Measurements from ENCODE around the gene ELAVL1.

ELAVL1 gene

DNA sequence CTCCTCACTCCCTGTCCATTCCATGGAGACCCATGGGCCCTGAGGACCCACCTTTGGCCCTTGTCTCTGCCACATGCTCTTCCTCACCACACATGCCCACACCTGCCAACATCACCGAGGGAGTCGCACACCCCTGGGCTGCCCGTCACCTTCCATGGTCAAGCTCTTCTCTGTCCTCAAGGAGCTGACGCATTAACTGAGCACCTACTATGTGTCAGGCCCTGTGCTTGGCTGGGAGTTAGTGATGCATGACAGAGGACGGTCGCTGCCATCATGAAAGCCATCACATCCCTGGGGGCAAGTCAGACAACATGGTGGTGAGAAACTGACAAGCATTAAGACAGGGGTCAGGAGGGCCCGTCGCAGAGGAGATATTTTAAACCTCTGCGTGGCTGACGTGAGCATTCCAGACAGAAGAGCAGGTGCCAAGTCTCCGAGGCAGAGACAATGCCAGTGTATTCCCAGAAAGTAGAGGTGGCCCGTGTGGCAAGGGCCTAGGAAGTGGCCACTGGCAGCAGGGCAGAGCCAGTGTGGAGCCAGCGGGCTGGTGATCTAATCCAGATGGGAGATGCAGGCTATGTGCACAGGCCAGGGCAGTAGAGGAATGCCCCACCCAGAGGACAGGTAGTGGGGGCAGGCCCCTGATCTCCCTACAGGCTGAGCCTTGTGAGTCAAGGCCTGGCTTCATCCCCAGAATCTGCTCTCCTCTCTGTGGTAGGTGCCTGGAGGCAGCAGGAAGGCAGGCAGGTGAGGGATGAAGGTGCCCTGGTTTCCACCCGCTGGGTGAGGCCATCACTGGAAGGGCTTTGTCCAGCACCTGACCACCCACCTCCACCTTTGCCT is 21.2 kb downstream of the ELAVL1 start:
- no peak for DNase-seq

DNA sequence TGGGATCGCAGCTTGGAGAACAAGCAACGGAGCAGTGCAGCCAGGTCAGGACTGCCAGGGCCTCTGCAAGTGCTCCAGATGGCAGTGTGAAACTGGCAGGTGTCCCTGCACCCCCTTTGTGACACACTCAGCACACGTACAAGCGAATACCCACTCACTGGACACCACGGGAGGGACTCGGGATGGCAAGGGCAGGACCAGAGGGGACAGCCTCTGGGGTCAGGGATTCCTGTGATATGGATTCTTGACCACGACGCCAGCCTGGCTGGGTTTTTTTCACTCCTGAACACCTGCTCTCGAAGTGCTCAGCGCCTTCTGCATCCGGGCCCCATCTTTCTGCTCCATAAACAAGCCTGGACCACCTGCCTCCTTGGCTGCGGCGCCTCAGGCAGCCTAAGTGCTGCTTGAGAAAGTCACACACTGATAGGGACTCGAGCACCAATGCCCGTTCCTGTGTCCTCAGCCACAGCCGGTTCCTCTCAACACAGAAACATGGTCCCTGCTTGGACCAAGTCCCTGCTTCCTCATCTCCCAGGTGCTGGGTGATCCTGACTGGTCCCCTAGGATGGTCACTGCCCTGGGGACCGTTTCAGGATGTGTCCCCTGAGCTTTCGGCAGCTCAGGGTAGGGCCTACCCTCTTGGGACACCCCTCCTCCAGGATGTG is 22.0 kb downstream of the ELAVL1 start:
- no peak for DNase-seq

DNA sequence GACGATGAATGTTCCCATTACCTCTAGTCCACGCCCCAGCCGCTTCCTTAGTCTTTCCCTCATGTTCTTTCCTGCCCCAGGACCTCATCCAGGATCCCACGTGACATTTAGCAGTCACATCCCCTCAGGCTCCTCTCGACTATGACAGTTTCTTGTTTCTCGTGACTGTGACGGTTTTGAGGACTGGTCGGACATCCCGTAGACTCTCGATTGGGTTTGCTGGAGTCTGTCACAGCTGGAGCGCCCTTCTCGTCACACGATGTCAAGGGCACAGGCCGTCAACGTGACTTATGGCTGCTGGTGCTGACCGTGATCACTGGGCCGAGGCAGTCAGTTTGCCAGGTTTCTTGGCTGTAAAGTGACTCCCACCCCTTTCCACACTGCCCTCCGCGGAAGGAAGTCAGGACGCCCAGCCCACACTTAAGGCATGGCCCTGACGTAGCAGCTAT is 22.8 kb downstream of the ELAVL1 start:
- DNase-seq = no peak

DNA sequence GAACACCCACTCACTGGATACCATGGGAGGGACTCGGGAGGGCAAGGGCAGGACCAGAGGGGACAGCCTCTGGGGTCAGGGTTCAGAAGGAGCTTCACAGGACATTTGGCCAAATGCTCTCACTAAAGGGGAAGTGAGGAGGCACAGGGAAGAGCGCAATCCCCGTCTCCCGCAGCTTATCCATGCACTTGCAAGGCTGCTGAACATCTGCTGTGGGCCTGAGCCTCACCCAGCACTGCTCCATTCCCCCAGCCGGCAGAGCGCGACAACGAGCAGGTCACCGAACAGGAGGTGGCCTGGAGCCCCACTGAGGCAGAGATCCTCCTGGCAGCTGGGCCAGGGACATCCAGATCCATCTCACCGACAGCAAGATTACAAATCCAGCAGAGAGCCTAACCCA is 23.3 kb downstream of the ELAVL1 start:
- DNase-seq = no peak

DNA sequence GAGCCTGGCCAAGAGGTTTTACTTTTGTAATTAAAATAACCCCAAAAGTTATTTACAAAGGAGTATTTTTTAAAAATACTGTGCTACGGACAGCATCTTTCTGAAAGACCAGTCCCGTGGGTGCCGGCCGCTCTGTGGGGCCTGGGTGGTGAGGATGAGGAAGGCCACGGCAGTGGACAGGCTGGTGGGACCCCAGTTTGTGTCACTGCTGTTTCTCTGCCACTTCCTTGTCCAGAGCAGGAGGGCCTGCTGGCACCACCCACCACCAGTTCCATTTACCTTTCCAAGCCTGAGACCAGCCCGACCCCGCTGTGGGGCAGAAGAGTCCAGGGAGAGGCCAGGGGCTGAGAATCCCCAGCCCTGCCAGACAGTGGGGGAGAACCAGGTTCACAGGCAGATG is 23.8 kb downstream of the ELAVL1 start:
- DNase-seq = no peak

DNA sequence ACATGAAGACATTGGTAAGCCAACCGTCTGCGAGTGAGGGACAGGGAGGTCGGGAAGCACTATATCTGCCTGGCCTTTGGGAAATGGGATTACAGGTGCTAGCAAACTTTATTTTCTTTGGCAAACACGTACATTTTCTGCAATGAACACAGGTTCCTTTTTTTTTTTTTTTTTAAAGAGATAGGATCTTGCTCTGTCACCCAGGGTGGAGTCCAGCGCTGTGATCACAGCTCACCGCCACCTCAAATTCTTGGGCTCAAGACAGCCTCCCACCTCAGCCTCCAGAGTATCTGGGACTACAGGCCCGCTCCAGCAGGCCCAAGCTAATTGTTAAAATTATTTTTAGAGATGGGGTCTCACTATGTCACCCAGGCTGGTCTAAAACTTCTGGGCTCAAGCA is 24.2 kb downstream of the ELAVL1 start:
- no peak for DNase-seq

DNA sequence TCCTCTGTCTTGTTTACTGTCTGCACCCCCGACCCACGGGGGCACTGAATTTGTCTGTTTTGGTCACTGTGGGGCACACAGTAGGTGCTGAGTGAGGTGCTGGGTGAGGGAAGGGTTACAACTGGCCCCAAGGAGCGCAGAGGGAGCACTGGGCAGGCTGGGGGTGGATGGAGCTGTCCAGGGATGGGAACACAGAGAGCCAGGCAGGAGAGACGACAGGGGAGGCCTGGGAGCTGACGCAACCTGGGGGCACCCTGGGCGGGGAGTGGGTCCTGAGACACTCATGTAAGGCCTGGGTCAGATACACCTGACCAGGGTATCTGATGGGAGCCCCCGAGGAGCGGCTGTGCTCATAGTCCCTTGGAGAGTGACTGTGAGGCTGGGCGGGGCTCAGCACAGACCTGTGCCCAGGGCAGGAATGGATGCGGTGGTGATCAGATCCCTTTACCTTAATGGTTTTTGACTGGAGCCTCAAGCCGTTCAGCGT is 24.8 kb downstream of the ELAVL1 start:
- no peak for DNase-seq

DNA sequence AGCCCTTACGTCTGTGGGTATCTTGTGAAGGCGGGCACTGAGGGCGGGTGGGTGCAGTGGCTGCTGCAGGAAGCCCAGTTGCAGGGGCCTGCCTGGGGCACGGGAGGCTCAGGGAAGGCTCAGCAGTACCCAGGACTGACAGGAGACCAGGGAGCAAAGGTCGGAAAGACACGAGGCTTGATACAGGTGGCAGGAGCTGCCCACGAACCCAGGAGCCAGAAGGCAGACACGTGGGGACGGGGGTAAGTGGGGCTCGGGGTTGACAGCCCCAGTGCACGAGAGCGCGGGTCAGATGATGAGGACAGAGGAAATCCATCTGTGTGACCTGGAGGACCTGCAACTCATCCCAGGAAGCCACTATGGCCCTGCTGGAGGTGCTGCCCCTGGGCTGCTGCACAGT is 25.3 kb downstream of the ELAVL1 start:
- DNase-seq = no peak

DNA sequence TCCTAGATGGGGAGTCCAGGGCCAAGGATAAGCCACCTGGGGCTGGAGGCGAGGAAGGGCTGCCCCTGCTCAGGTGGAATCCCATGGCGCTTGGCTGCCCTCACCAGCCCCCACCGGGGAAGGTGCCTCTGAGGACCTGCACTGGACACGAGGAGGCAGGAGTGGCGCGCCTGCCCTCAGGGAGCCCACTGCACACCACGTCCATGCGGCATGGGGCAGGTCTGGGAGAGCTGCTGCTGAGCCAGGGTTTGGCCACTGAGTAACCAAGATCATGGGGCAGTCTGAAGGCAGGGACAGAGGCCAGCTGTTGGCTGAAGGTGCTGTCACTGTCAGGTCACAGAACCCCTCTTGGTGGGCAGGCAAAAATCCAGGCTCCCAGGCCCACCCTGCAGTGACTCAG is 25.9 kb downstream of the ELAVL1 start:
- no peak for DNase-seq

DNA sequence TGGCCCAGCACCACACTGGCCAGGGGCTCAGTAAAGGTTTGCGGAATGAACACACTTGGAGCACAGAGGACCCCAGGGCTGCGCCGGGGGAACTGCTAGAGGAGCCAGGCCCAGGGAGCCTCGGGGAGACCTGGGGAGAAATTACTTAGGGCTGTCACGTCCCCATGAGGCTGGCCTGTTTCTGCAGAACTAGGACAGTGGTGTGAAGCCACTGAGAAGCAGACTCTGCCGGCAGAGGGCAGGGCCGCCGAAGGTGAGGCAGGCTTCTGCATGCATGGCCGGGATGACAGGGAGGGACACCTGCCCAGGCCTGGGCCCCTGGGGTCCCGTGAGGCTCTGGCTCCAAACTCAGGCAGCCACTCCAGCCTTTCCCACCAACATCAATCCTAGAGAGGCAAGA is 26.4 kb downstream of the ELAVL1 start:
- DNase-seq = no peak

DNA sequence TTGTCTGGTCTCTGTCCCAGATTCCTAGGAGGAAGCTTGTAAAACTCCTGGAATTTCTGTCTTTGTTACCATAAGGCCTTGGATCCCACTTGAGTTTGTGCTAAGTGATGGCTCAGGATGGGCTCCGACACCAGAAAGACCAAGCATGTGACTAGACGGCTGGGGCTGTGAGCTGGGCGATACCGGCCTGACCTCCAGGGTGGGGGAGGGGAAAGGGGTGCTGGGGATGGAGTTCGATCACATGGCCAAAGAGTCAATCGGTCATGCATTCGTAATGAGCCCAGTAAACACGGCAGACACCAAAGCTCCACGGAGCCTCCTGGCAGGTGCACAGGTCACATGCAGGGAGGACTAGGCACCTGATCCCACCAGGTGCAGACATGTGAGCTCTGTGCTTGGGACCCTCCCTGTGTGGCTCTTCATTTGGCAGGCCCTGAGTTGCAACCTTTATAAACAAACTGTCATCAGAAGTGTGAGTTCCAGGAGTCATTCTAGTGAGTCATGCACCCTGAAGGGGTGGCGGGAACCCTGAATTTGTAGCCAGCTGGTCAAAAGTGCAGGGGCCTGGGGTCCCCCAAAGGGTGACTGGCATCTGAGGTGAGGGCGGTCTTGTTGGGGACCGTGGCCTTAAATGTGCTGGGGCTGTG is 27.1 kb downstream of the ELAVL1 start:
- DNase-seq = no peak

DNA sequence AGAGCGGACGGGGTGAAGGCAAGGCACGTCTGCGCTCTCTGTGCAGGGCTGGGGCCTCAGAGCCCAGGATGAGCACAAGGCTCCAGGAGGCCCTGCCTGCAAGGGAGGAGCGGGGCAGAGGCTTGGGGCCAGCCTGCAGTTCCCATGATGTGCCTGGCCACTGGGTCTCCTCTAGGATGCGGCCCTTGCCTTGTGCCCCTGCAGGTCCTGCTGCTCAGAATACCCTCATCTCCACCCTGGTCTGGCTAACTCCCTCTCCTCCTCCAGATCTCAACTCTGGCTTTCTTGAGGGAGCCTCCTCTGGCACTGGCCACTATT is 27.8 kb downstream of the ELAVL1 start:
- DNase-seq = no peak

DNA sequence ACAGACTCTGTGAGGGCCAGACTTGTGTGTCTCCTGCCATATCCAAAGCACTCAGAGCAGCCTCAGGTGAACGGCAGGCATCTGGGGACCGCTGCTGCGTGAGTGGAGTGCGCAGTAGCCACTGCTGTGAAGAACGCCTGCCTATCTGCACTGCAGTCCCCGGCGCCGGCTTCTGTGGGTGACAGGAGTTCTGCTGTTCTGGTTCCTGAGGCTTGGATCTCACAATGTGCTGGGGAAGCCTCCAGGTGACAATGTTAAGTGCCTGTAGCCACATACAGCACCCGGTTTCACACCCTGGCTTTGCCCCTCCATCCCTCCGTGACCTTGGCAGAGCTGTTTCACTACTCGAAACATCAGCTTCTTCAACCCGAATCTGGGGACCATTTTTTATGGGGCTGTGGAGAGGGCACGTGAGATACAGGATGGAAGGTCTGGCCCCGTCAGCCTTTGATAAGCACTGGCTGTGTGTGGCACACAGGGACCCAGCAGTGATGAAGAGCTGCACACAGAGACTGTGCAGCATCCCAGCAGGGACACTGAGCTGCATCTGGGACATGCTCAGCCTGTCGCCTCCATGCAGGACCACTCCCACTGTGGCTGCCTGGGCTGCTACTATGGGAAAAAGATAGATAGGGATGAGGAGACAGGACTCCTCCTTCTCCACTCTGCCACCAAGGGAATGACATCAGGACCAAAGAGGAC is 28.3 kb downstream of the ELAVL1 start:
- DNase-seq = no peak

DNA sequence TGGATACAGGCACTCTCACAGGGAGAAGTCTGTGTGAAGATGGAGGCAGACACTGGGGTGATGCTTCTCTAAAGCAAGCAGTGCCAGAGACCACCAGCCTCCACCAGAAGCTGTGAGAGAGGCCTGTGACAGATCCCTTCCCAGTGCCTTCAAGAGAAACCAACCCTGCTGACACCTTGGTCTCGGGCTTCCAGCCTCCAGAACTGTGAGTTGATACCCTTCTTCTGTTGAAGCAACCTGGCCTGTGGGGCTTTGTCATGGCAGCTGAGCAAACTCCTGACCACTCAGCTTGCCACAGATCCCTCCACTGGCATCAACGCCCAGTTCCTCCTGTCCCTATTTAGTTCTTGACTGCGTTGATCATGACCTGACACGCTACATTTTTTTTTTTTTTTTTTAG is 29.0 kb downstream of the ELAVL1 start:
- no peak for DNase-seq

DNA sequence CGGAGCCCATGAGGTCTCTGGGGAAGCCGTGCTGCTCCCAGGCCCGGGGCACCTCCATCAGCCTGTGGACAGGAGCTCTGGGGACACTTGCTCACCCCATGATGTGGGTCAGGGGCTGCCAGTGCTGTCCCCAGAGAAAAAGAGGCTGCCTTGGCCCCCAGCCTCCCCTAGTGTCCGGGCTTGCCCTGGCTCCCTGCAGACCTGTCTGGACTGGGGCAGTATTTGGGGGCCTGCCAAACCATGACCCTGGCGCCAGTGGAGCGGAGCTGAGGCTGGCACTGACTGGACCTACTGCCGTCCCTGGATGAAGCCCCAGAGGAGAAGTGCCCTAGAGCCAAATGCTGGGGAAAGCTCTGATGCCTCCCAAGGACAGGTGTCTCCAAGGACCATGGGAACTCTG is 30.4 kb downstream of the ELAVL1 start:
- DNase-seq = no peak

DNA sequence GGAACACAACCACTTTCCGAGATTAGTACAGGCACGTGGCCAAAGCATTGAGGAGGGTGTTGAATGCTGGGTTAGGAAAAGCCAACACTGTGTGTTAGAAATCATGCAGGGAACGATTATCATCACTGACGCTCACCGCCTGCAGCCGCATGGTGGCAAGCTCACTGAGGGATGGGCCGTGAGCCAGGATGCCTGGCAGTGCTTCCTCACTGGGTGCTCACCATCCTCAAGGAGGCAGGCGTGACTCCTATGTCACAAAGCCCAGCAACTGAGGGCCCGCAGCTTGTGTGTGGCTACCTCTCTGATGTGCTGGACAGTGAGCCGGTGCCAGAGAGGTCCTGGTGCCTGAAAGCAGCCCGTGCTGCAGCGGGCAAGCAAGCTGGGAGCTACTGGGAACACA is 31.6 kb downstream of the ELAVL1 start:
- DNase-seq = no peak

DNA sequence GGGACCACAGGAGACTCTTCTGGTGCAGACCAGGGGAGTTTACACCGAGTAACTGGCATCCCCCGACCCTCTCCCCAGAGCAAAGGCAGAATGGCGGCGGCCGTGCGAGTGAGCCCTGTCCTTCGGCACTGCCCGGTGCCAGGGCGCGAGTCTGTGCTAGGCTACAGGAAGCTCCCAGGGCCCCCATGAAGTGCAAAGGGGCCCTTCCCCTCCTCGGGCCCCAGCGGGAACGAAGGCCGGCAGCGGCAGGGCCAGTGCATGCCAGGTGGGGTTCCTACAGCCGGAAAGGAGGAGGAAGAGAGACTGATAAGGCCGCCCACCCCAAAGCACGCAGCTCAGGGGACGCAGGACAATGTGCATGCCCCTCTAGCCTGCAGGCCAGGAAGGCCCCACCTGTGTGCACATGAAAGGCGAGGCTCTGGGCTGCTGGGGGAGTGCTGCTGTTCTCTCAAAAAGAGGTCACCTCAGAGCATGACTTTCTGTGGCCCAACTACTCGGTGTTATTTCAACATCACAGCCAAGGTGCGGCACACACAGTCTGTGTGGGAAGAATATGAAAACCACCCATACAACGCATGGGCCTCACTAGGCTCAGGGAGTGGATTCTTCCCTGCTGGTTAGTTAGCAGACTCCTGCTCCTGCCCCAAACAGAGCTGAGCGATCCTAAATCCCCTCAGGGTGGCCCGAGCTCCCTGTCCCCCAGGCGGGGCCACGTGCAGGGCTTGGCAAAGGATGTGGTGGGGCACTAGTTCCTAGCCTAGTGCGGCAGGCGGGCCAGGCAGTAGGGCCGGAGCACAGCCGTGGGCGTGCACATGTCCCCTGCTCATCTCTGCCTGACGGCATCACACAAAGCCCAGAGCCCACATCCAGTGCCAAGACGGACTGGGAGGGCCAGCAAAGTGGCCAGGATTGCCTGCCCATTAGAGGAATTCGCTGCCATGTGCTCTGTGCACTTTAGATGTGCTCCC is 33.6 kb downstream of the ELAVL1 start:
- DNase-seq = no peak

DNA sequence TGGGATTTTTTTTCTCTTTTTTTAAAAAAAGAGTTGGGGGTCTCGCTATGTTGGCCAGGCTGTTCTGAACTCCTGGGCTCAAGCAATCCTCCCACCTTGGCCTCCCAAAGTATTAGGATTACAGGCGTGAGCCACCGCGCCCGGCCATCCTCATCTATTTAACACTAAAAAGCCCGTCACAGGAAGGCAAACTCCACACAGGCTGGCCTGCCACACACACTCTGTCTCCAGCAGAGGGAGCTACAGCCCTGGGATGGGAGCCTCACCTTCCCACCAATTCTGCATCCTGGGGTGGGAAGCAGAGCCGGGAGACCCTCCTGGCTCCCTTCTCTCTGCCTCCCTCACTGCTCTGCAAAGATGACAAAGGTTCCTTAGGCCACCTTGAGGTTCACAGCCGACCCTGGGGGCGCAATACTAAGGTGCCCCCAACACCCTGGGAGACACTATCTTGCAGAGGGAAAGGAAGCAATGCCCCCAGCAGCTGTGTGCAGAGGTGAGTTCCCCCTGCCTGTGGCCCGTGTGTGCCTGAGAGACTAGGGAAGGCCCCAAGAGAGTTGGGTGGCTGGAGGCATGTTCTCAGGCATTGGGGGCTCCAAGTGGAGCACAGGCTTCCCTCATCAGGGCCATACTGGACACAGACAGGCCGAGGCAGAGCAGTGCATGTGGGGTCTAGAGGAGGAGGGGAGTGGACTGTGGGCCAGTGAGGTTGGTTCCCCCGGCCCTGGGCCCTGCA is 34.6 kb downstream of the ELAVL1 start:
- DNase-seq = peak; percentile 77

DNA sequence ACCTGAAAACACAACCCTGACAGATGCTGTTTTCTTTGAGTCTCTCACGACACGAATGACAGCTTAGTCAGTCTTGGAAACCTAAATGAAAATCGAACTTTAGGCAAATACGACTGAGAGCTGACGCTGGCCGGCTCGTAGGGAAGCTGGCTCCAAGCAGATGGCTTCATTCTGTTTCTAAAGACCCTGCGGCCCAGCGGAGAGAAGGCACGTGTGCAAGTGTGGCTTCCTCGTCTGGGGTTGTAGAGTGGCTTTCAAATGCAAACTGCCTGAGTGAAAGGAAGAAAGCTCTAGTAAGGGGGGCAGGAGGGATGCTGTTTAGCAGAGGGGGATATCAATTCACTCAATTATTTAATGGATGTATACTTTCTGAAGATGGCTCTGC is 35.9 kb downstream of the ELAVL1 start:
- DNase-seq = no peak

DNA sequence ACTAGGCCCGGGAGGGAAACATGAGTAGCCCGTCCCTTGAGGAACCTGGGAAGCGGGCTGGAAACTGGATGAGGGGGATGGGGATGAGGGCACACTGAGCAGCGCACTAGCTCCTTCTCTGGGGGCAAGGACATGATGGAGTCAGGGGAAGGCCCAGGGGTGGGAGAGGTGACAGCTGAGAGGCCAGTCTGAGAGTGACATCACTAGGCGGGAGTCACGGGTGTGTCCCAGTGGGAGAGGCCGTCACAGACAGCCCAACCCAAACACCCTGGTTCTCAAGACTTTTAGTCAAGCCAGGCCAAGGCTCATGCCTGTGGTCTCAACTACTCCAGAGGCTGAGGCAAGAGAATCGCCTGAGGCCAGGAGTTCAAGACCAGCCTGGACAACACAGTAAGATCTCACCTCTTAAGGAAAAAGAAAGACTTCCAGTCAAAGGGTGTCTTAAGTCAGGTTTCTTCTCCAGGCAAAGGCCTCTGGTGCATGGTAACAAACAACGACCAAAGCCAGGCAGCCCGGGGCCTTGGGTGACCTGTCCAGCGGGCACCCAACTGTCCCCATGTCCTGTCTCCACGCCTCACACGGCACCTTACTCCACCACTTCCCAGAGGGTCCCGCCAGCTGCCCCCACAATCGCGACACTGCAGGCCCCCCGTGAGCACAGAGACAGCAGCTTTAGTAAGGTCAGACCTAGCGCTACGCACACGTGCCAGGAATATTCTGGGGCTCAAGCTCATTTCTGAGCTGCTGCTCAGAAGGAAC is 36.5 kb downstream of the ELAVL1 start:
- DNase-seq = no peak
